Brain microvascular endothelial cell (primary cell): ENCODE measurements around the gene TMEM202.
"Not testable (repeated sequence)": the region's sequence is repeated elsewhere in the genome, so short reads cannot be mapped to it uniquely, and the experiment has no call there.

Experiments
- DNase-seq: peaks from one replicate; pipeline ENCODE4 v3.0.0-alpha.2; 2020
- H3K27ac ChIP-seq: fragments of 250-450 bp; sonication (Bioruptor Pico); 2 replicates; pipeline ENCODE4 v1.5.1; 2020; ENCODE audit warnings: mild to moderate bottlenecking, moderate library complexity
- H3K27me3 ChIP-seq: fragments of 250-450 bp; sonication (Bioruptor Pico); replicated peaks from 2 replicates; pipeline ENCODE4 v1.5.1; 2020; ENCODE audit warnings: mild to moderate bottlenecking
- H3K36me3 ChIP-seq: fragments of 250-450 bp; sonication (Bioruptor Pico); replicated peaks from 2 replicates; pipeline ENCODE4 v1.5.1; 2020; ENCODE audit warnings: mild to moderate bottlenecking
- H3K4me3 ChIP-seq: 2 replicates; pipeline ENCODE4 v1.5.1; 2011; ENCODE audit warnings: low read depth, mild to moderate bottlenecking, control low read depth, low read length, moderate library complexity
- CTCF ChIP-seq: IDR thresholded peaks from 2 replicates; pipeline ENCODE4 v1.5.1; 2011; ENCODE audit warnings: low read depth, mild to moderate bottlenecking, moderate library complexity, low read length, control low read depth, inconsistent platforms; ENCODE audit errors: missing control alignments
- in situ Hi-C: cut with HindIII; loops from 2 replicates; pipeline ENCODE4 v1.10.0; 2017; ENCODE audit warnings: low sequenced_read_pairs, low pct_ligation_motif_present

TMEM202 gene

GRCh38 chr15:72404356-72404755, 6.3 kb downstream of the TMEM202 start:
- TF ChIP-seq CTCF = no peak
- peaks cover 4% of the 10 kb centered on the region for H3K27me3 ChIP-seq
- no peak overlapping the region for H3K27ac ChIP-seq
- no peak for DNase-seq
- no peaks in the 10 kb centered on the region for H3K36me3 ChIP-seq
- in situ Hi-C loops = no loop called here
- H3K4me3 ChIP-seq = no peak overlapping the region

- no peak for DNase-seq
- H3K4me3 ChIP-seq = no peak overlapping the region
- H3K27me3 ChIP-seq = peaks cover 4% of the 10 kb centered on the region
- H3K27ac ChIP-seq = no peak overlapping the region
- in situ Hi-C loops = no loop called here
- TF ChIP-seq CTCF = no peak
- no peaks in the 10 kb centered on the region for H3K36me3 ChIP-seq
These were observed 6.7 kb downstream of the TMEM202 start for GRCh38 chr15:72404841-72405240.

GRCh38 chr15:72406936-72407335, 8.8 kb downstream of the TMEM202 start:
- Histone ChIP-seq H3K36me3 (no peaks in the 10 kb centered on the region), H3K4me3 (no peak overlapping the region), H3K27me3 (peaks cover 4% of the 10 kb centered on the region), H3K27ac (no peak overlapping the region)
- no peak for TF ChIP-seq CTCF
- in situ Hi-C loops = no loop called here
- no peak for DNase-seq

- H3K4me3 ChIP-seq = no peak overlapping the region
- no peak overlapping the region for H3K27ac ChIP-seq
- DNase-seq = no peak
- TF ChIP-seq CTCF = no peak
- no peaks in the 10 kb centered on the region for H3K27me3 ChIP-seq
- in situ Hi-C loops = no loop called here
- no peaks in the 10 kb centered on the region for H3K36me3 ChIP-seq
These were observed 13.0 kb downstream of the TMEM202 start for GRCh38 chr15:72411111-72411510.

GRCh38 chr15:72411544-72411943, 13.4 kb downstream of the TMEM202 start:
- Histone ChIP-seq H3K36me3 (no peaks in the 10 kb centered on the region), H3K27me3 (no peaks in the 10 kb centered on the region), H3K4me3 (no peak overlapping the region), H3K27ac (no peak overlapping the region)
- no peak for DNase-seq
- TF ChIP-seq CTCF = no peak
- in situ Hi-C loops = no loop called here

GRCh38 chr15:72413337-72413736, 15.2 kb downstream of the TMEM202 start:
- DNase-seq, in situ Hi-C loops, H3K27ac ChIP-seq: not testable (repeated sequence)

More at GRCh38 chr15:72413337-72413736, 15.2 kb downstream of the TMEM202 start:
- H3K4me3 ChIP-seq, H3K36me3 ChIP-seq, H3K27me3 ChIP-seq: not testable (repeated sequence)
